Body of pancreas (tissue), 4 donors: Measurements from ENCODE around the gene TRIM28.
A peak's percentile ranks its signal among the peaks of the same experiment; 100 is the strongest.

Experiments used
- CTCF ChIP-seq, 7 experiments: fragments of 450-650 bp in 4 of 7; fragments of 200-600 bp in 3 of 7; sonication (generic) in 3 of 7; IDR thresholded peaks; one replicate each; pipeline ENCODE4 v1.5.1; 2016 to 2019; ENCODE audit warnings: antibody characterized with exemption in 7 of 7
- POLR2A ChIP-seq, 3 donors: fragments of 450-650 bp; IDR thresholded peaks; one replicate each; pipeline ENCODE4 v1.6.1; 2016; ENCODE audit warnings: antibody characterized with exemption in 3 of 3, mild to moderate bottlenecking in 2 of 3

GRCh38 chr19:58543826-58544590 is at the start of gene TRIM28:
- TF ChIP-seq CTCF (IDR thresholded peaks at IDR 0.05) (peak in 3 of 7 experiments; percentile 0 to 26 (median 18)), POLR2A (IDR thresholded peaks at IDR 0.05) (peak; percentile 90 to 92 (median 90))
